Measurements from ENCODE around the gene HNRNPAB.

HNRNPAB gene

DNA sequence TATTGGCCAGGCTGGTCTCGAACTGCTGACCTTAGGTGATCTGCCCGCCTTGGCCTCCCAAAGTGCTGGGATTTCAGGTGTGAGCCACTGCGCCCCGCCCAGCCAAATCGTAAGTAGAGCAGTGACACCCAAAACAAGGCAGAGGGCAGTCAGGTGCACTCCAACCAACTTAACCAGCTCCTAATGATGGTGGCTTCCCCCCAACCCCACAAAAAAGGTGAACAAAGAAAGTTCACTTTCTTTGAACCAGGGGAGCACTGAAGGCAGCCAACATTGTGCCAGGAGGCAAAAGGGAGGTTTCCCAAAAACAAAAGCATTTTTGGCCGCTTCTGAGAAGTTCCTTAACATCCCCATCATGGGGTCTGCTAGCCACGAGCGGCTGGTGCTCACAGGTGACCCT is 26.8 kb upstream of the HNRNPAB start:
- H3K36me3 ChIP-seq (ENCODE audit: control insufficient read depth in 5 of 5, insufficient read depth in 5 of 5, low read length in 5 of 5), result no peaks in the 10 kb centered on the region
- peaks cover 0 to 3% (median 0%) of the 10 kb centered on the region in 5 donors for H3K9me3 ChIP-seq (ENCODE audit: control insufficient read depth in 5 of 5, low read length in 5 of 5)
- no peak overlapping the region for H3K9ac ChIP-seq (ENCODE audit: low read length in 5 of 5)
- no peak overlapping the region for H3K27ac ChIP-seq (ENCODE audit: low read depth, low read length)
- no peak overlapping the region for H3K4me3 ChIP-seq (ENCODE audit: low read depth in 1 of 5, low read length in 5 of 5)
- H3K27me3 ChIP-seq (ENCODE audit: control insufficient read depth in 5 of 5, insufficient read depth in 4 of 5, low read length in 5 of 5), result peaks cover 0 to 10% (median 2%) of the 10 kb centered on the region in 5 donors
- H3K4me1 ChIP-seq (ENCODE audit: control insufficient read depth in 5 of 5, insufficient read depth in 5 of 5, low read length in 5 of 5), result no peaks in the 10 kb centered on the region

DNA sequence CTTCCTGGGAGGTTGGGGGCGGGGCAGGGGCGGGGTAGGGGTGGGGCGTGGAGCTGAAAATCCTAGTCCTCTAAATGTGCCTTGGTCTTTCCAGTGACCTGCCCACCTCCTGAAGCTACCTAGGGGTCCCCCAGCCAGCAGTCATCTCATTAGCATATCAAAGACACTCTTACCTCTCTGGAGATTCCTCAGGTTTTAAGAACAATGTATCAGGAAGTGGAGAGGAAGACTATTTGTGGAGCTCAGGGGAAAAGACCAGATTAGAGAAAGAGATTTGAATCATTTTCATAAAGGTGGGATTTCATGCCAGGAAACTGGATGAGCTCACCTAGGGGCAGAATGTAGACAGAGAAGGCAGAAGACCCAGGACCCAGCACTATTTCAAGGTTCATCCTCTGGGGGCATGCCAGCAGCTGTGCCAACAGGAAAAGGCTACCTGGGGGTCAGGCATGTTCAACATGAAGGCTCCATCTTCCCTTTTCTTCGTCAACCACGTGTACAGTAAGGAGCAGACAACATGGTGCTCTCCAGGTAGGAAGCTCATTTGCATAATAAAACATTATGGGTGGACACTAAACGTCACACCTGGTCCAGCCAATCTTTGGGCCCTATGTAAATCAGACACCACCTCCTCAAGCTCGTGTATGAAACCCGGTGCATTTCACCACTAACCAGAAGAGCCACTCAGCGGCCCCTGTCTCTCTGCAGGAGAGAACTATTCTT is 24.0 kb upstream of the HNRNPAB start:
- H3K9me3 ChIP-seq (ENCODE audit: control insufficient read depth in 5 of 5, low read length in 5 of 5), result peaks cover 0 to 3% (median 0%) of the 10 kb centered on the region in 5 donors
- no peak overlapping the region for H3K4me3 ChIP-seq (ENCODE audit: low read depth in 1 of 5, low read length in 5 of 5)
- H3K27me3 ChIP-seq (ENCODE audit: control insufficient read depth in 5 of 5, insufficient read depth in 4 of 5, low read length in 5 of 5), result peaks cover 0 to 10% (median 2%) of the 10 kb centered on the region in 5 donors
- no peaks in the 10 kb centered on the region for H3K4me1 ChIP-seq (ENCODE audit: control insufficient read depth in 5 of 5, insufficient read depth in 5 of 5, low read length in 5 of 5)
- no peak overlapping the region for H3K9ac ChIP-seq (ENCODE audit: low read length in 5 of 5)
- H3K27ac ChIP-seq (ENCODE audit: low read depth, low read length), result no peak overlapping the region
- no peaks in the 10 kb centered on the region for H3K36me3 ChIP-seq (ENCODE audit: control insufficient read depth in 5 of 5, insufficient read depth in 5 of 5, low read length in 5 of 5)

DNA sequence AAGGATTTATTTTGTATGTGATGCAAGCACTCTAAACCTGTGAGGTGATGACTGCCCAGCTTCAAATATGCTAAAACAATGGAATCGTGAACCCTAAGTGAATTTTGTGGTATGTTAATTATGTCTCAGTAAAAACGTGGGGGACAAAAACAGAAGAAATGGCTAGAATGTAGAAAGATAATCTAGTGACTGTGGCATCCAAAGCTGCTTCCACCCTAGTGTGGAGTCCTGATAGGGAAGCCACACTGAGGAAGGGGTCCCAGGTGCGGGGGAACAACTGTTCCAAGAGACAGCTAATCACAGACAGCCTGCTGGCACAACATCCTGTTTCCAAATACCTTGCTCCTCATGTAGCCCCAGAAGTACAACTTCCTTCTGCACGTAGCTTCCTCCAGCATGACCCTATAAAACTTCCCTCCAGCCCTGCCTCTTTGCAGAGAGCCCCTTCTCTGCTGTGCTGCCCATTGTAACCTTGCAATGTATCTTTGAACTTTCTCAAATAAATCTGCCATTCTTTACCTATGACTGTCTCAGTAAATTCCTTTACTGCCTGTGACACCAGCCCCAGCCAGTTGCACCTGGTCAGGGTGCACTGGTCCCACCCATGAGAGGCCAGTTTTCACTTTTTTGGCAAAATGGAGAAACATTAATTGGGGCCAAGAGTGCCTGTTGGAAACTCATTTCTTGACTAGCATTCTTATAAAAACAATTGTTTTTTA is 22.0 kb upstream of the HNRNPAB start:
- Histone ChIP-seq H3K9me3 (ENCODE audit: control insufficient read depth in 5 of 5, low read length in 5 of 5) (peaks cover 0 to 3% (median 0%) of the 10 kb centered on the region in 5 donors), H3K27me3 (ENCODE audit: control insufficient read depth in 5 of 5, insufficient read depth in 4 of 5, low read length in 5 of 5) (peaks cover 0 to 10% (median 2%) of the 10 kb centered on the region in 5 donors), H3K27ac (ENCODE audit: low read depth, low read length) (no peak overlapping the region), H3K4me1 (ENCODE audit: control insufficient read depth in 5 of 5, insufficient read depth in 5 of 5, low read length in 5 of 5) (no peaks in the 10 kb centered on the region), H3K9ac (ENCODE audit: low read length in 5 of 5) (no peak overlapping the region), H3K4me3 (ENCODE audit: low read depth in 1 of 5, low read length in 5 of 5) (no peak overlapping the region), H3K36me3 (ENCODE audit: control insufficient read depth in 5 of 5, insufficient read depth in 5 of 5, low read length in 5 of 5) (no peaks in the 10 kb centered on the region)

DNA sequence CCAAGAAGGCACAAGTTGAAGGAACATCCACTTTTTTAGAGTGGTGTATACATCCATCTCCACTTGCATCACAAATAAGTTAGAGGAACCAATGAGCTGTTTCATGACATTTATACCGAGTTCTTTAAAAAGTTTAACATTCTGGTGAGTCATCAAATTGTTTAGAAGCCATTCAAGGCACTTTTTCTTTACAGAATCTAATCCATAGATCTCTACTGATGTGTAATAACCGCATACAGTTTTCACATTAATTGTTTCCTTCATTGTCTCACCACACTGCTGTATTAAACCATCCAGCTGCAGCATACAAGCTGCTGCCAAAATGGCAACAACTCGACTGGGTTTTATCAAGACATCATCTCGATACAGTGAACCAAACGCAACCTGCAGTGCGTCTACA is 17.9 kb upstream of the HNRNPAB start:
- Histone ChIP-seq H3K4me1 (ENCODE audit: control insufficient read depth in 5 of 5, insufficient read depth in 5 of 5, low read length in 5 of 5) (no peaks in the 10 kb centered on the region), H3K9ac (ENCODE audit: low read length in 5 of 5) (no peak overlapping the region), H3K27me3 (ENCODE audit: control insufficient read depth in 5 of 5, insufficient read depth in 4 of 5, low read length in 5 of 5) (peaks cover 0 to 2% (median 0%) of the 10 kb centered on the region in 5 donors), H3K9me3 (ENCODE audit: control insufficient read depth in 5 of 5, low read length in 5 of 5) (no peaks in the 10 kb centered on the region), H3K4me3 (ENCODE audit: low read depth in 1 of 5, low read length in 5 of 5) (no peak overlapping the region), H3K36me3 (ENCODE audit: control insufficient read depth in 5 of 5, insufficient read depth in 5 of 5, low read length in 5 of 5) (no peaks in the 10 kb centered on the region), H3K27ac (ENCODE audit: low read depth, low read length) (no peak overlapping the region)

DNA sequence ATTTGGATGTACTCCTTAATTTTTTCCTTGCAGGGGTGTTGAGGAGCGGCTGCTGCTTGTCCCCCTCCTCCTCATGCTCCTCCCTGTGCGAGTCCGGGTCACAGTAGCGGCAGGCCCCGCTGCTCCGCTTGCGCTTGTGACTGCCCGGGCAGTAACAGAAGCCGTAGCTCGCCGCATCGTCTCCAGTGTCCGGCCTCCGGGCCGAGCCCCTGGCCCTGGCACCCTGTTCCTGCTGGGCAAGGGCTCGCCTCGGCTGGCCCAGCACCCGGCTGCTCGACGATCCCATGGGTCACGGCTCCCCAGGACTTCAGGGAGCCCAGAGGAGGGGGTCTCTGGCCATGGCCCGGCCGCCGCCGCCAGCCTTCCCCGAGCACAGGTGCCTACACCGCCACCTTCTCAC is 17.3 kb upstream of the HNRNPAB start, which contains the start of gene GMCL2:
TSS of gene GMCL2 (minus strand) at position 358 of the 400 bp plus-strand sequence. CDS start at position 286, 72 bp downstream.
- peaks cover 0 to 2% (median 0%) of the 10 kb centered on the region in 5 donors for H3K27me3 ChIP-seq (ENCODE audit: control insufficient read depth in 5 of 5, insufficient read depth in 4 of 5, low read length in 5 of 5)
- no peak within 1 kb of the TSS for H3K27ac ChIP-seq (ENCODE audit: low read depth, low read length)
- H3K9me3 ChIP-seq (ENCODE audit: control insufficient read depth in 5 of 5, low read length in 5 of 5), result no peaks in the 10 kb centered on the region
- H3K36me3 ChIP-seq (ENCODE audit: control insufficient read depth in 5 of 5, insufficient read depth in 5 of 5, low read length in 5 of 5), result no peaks in the 10 kb centered on the region
- no peak within 1 kb of the TSS for H3K4me3 ChIP-seq (ENCODE audit: low read depth in 1 of 5, low read length in 5 of 5)
- no peak within 1 kb of the TSS for H3K9ac ChIP-seq (ENCODE audit: low read length in 5 of 5)
- no peaks in the 10 kb centered on the region for H3K4me1 ChIP-seq (ENCODE audit: control insufficient read depth in 5 of 5, insufficient read depth in 5 of 5, low read length in 5 of 5)

DNA sequence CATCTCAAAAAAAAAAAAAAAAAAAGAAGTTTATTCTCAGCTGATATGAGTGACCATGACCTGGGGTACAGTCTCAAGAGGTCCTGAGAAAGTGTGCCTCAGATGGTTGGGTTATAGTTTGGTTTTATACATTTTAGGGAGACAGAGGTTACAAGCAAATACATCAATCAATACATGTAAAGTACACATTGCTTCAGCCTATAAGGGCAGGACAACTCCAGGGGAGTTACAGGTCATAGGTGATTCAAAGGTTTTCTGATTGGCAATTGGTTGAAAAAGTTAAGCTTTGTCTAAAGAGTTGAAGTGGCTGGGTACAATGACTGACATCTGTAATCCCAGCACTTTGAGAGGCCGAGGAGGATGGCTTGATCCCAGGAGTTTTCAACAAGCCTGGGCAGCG is 14.9 kb upstream of the HNRNPAB start:
- Histone ChIP-seq H3K27ac (ENCODE audit: low read depth, low read length) (no peak overlapping the region), H3K4me1 (ENCODE audit: control insufficient read depth in 5 of 5, insufficient read depth in 5 of 5, low read length in 5 of 5) (no peaks in the 10 kb centered on the region), H3K4me3 (ENCODE audit: low read depth in 1 of 5, low read length in 5 of 5) (no peak overlapping the region), H3K27me3 (ENCODE audit: control insufficient read depth in 5 of 5, insufficient read depth in 4 of 5, low read length in 5 of 5) (peaks cover 7 to 14% (median 8%) of the 10 kb centered on the region in 5 donors), H3K9ac (ENCODE audit: low read length in 5 of 5) (no peak overlapping the region), H3K36me3 (ENCODE audit: control insufficient read depth in 5 of 5, insufficient read depth in 5 of 5, low read length in 5 of 5) (no peaks in the 10 kb centered on the region), H3K9me3 (ENCODE audit: control insufficient read depth in 5 of 5, low read length in 5 of 5) (no peaks in the 10 kb centered on the region)

DNA sequence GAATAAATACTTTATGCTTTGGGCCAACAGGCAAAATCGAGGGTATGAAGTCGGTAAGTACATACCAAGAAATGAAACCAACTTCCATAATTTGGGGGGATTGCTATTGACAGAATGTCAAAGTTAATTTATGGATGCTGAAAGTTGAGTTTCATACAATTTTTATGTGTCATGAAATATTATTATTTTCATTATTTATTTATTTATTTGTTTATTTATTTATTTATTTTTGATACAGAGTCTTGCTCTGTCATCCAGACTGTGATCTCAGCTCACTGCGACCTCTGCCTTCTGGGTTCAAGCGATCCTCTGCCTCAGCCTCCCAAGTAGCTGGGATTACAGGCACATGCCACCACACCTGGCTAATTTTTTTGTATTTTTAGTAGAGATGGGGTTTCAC is 12.7 kb upstream of the HNRNPAB start:
- H3K27ac ChIP-seq (ENCODE audit: low read depth, low read length), result no peak overlapping the region
- no peaks in the 10 kb centered on the region for H3K9me3 ChIP-seq (ENCODE audit: control insufficient read depth in 5 of 5, low read length in 5 of 5)
- H3K9ac ChIP-seq (ENCODE audit: low read length in 5 of 5), result no peak overlapping the region
- no peaks in the 10 kb centered on the region for H3K4me1 ChIP-seq (ENCODE audit: control insufficient read depth in 5 of 5, insufficient read depth in 5 of 5, low read length in 5 of 5)
- H3K27me3 ChIP-seq (ENCODE audit: control insufficient read depth in 5 of 5, insufficient read depth in 4 of 5, low read length in 5 of 5), result peaks cover 7 to 17% (median 8%) of the 10 kb centered on the region in 5 donors
- no peaks in the 10 kb centered on the region for H3K36me3 ChIP-seq (ENCODE audit: control insufficient read depth in 5 of 5, insufficient read depth in 5 of 5, low read length in 5 of 5)
- H3K4me3 ChIP-seq (ENCODE audit: low read depth in 1 of 5, low read length in 5 of 5), result no peak overlapping the region

DNA sequence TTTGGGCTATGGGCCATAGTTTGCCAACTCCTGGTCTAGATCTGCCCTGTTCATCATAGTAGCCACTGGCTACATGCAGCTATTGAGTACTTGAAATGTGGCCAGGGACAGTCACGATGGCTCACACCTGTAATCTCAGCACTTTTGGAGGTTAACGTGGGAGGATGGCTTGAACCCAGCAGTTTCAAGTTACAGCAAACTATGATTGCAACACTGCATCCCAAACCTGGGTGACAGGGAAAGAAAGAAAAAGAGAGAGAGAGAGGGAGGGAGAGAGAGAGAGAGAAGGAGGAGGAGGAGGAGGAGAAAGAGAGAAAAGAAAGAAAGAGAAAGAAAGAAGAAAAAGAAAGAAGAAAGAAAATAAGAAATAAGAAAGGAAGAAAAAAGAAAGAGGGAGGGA is 12.1 kb upstream of the HNRNPAB start:
- H3K9ac ChIP-seq (ENCODE audit: low read length in 5 of 5), result no peak overlapping the region
- H3K27ac ChIP-seq (ENCODE audit: low read depth, low read length), result no peak overlapping the region
- peaks cover 7 to 17% (median 8%) of the 10 kb centered on the region in 5 donors for H3K27me3 ChIP-seq (ENCODE audit: control insufficient read depth in 5 of 5, insufficient read depth in 4 of 5, low read length in 5 of 5)
- H3K9me3 ChIP-seq (ENCODE audit: control insufficient read depth in 5 of 5, low read length in 5 of 5), result no peaks in the 10 kb centered on the region
- H3K36me3 ChIP-seq (ENCODE audit: control insufficient read depth in 5 of 5, insufficient read depth in 5 of 5, low read length in 5 of 5), result no peaks in the 10 kb centered on the region
- H3K4me3 ChIP-seq (ENCODE audit: low read depth in 1 of 5, low read length in 5 of 5), result no peak overlapping the region
- no peaks in the 10 kb centered on the region for H3K4me1 ChIP-seq (ENCODE audit: control insufficient read depth in 5 of 5, insufficient read depth in 5 of 5, low read length in 5 of 5)

DNA sequence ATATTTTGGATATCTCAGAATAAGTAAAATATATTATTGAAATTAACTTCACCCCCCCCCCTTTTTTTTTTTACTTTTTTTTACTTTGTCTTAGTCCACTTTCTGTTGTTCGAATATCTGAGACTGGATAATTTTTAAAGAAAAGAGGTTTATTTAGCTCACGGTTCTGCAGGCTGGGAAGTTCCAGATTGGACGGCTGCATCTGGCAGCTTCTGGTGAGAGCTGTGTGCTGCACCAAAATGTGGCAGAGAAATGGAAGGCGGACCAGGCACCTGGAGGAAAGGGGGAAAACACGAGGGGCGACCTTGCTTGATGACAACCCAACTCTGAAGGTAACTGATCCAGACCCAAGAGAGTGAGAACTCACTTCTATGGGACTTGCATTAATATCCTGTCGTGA is 11.5 kb upstream of the HNRNPAB start:
- no peak overlapping the region for H3K27ac ChIP-seq (ENCODE audit: low read depth, low read length)
- H3K4me1 ChIP-seq (ENCODE audit: control insufficient read depth in 5 of 5, insufficient read depth in 5 of 5, low read length in 5 of 5), result no peaks in the 10 kb centered on the region
- no peaks in the 10 kb centered on the region for H3K9me3 ChIP-seq (ENCODE audit: control insufficient read depth in 5 of 5, low read length in 5 of 5)
- H3K36me3 ChIP-seq (ENCODE audit: control insufficient read depth in 5 of 5, insufficient read depth in 5 of 5, low read length in 5 of 5), result no peaks in the 10 kb centered on the region
- no peak overlapping the region for H3K4me3 ChIP-seq (ENCODE audit: low read depth in 1 of 5, low read length in 5 of 5)
- peaks cover 7 to 17% (median 8%) of the 10 kb centered on the region in 5 donors for H3K27me3 ChIP-seq (ENCODE audit: control insufficient read depth in 5 of 5, insufficient read depth in 4 of 5, low read length in 5 of 5)
- H3K9ac ChIP-seq (ENCODE audit: low read length in 5 of 5), result no peak overlapping the region

DNA sequence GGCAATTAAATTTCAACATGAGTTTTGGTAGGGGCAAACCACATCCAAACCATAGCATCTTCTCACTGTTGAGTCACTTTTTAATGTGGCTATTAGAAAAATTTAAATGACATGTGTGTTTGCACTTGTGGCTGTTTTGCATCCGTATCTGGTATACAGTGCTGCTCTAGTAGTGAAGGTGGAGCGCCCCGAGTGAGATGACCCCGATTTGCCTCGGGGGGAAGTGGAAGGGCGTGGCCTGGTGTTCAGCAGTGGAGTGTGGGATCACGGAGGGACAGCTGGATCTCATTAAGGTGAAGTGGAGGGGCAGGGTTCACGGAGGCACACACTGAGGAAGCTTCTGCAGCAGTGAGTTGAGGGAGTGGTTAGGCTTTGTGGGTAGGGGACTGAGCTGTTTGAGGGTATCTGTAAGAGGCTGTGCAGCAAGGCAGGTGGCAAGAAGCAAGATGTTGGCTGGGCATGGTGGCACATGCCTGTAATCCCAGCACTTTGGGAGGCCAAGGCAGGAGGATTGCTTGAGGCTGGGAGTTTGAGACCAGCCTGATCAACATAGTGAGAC is 11.0 kb upstream of the HNRNPAB start:
- Histone ChIP-seq H3K4me3 (ENCODE audit: low read depth in 1 of 5, low read length in 5 of 5) (no peak overlapping the region), H3K27me3 (ENCODE audit: control insufficient read depth in 5 of 5, insufficient read depth in 4 of 5, low read length in 5 of 5) (peaks cover 7 to 17% (median 8%) of the 10 kb centered on the region in 5 donors), H3K9ac (ENCODE audit: low read length in 5 of 5) (no peak overlapping the region), H3K27ac (ENCODE audit: low read depth, low read length) (no peak overlapping the region), H3K9me3 (ENCODE audit: control insufficient read depth in 5 of 5, low read length in 5 of 5) (no peaks in the 10 kb centered on the region), H3K4me1 (ENCODE audit: control insufficient read depth in 5 of 5, insufficient read depth in 5 of 5, low read length in 5 of 5) (no peaks in the 10 kb centered on the region), H3K36me3 (ENCODE audit: control insufficient read depth in 5 of 5, insufficient read depth in 5 of 5, low read length in 5 of 5) (no peaks in the 10 kb centered on the region)
